Stimulated activated CD8-positive, alpha-beta memory T cell treated with anti-CD3 and anti-CD28 coated beads, Interleukin-12 subunit alpha, Interleukin-12 subunit beta, amount 100 ng/mL, for 1 hour (primary cell): ENCODE data around the gene RERE.
"Not testable (repeated sequence)": the region's sequence is repeated elsewhere in the genome, so short reads cannot be mapped to it uniquely, and the experiment has no call there.

Experiments used
- DNase-seq: peaks from one replicate; pipeline ENCODE4 v3.0.0-alpha.2; 2020; ENCODE audit warnings: low read depth

RERE gene

DNA sequence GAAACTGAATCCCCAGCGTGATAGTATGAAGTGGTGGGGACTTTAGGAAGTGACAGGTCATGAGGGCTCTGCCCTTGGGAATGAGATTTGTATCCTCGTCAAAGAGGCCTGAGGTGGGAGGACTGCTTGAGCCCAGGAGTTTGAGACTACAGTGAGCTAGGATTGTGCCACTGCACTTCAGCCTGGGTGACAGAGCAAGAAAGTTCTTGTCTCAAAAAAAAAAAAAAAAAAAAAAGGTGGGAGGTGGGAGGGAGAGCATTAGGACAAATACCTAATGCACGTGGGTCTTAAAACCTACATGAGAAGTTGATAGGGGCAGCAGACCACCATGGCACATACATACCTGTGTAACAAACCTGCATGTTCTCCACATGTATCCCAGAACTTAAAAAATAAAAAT, 24.0 kb upstream of the RERE start:
- DNase-seq = no peak

DNA sequence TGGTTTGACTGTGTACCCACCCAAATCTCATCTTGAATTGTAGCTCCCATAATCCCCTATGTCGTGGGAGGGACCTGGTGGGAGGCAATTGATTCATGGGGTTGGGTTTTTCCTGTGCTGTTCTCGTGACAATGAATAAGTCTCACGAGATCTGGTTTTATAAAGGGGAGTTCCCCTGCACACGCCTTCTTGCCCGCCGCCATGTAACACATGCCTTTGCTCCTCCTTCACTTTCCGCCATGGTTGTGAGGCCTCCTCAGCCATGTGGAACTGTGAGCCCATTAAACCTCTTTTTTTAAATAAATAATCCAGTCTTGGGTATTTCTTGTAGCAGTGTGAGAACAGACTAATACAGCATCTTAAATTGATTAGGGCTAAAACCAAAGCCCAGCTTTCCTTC, 22.6 kb upstream of the RERE start:
- DNase-seq = no peak

DNA sequence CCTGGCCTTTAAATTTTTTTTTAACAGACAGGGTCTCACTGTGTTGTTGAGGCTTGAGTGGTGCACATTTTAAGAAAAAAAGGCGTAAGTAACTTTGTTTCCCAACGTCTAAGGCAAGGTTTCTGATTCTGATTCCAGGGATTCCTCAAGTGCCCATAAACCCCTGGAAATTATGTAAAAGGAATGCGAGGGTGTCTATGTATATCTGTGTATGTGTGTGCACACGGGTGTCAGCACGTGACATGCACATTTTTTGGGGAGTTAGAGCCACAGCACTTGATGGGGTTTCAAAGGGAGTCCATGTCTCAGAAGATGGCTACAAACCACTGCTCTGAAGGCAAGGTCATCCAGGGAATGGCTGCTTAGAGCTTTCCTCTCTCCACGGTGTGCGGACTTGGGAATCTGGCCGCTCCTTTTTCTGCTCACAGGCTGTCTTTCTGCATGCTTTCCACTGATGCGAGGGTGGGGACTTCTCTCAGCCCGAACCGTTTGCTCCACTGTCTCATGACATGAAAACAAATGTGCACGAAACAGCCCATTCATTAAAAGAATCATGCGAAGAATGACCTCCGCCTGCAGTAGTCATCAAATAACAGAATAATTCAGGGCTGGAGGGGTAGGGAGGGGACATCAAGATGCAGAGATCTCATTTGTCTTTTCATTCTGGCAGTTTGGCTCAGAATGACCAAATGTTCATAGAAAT, 18.7 kb upstream of the RERE start:
- DNase-seq = no peak

DNA sequence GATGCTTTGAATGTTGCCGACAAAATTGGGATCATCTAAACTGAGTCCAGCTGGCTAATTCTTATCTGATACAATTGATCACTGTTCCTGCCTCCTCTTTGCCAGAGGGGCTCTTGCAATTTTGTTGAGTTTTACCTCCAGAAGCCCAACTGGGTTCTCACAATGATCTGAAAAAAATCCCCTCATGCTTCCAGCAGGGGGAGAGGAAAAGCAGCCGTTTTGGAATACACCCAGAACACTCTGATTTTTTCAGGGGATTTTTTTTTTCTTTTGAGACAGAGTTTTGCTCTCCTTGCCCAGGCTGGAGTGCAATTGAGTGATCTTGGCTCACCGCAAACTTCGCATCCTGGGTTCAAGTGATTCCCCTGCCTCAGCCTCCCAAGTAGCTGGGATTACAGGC, 13.9 kb upstream of the RERE start:
- no peak for DNase-seq

DNA sequence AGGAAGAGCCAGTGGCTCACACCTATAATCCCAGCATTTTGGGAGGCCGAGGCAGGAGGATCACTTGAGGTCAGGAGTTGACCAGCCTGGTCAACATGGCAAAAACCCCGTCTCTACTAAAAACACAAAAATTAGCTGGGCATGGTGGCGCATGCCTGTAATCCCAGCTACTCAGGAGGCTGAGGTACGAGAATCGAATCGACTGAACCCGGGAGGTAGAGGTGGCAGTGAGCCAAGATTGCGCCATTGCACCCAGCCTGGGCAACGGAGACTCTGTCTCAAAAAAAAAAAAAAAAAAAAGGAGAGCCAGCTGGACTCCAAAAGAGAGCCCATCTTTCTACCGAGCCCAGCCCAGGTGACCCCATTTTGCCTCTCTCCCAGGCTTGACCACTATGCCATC, 13.3 kb upstream of the RERE start:
- not testable (repeated sequence) for DNase-seq

DNA sequence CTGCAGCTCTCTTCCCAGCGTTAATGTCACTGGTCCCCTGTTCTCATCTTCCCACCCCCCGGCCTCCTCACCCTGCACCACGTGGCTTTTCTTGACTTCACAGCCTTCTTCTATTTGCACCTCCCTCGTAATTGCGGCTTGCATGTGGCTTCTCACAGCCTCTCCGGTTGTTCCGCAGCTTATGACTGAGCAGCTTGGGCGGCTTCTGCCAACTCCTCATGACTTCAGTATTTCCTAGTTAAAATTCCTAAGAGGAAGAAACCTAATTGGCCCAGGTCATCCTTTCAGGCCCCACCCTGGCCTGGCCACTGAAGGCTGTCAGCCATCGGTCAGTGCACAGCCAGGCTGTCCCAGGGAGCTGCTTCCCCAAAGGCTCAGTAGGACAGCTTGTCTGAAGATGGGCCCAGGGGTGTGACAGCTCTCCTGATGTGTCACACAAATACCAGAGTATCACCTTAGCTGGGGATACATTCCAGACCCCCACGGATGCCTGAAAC, 8.6 kb upstream of the RERE start:
- no peak for DNase-seq

DNA sequence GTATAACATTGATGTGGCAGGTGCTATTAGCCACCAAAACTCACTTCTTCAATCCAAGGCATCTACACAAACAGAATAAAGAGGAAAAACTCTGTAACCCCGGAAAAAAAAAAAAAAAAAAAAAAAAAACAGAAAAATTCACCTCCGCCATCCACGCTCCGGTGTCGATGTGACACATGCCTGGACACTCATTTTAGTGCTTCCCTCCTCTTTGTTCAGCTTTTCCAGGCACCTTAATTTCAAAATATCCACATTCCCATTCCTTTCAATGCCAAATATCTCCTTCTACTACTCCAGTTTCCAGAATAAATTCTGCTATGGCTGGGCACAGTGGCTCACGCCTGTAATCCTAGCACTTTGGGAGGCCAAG, 5.8 kb upstream of the RERE start:
- no peak for DNase-seq

DNA sequence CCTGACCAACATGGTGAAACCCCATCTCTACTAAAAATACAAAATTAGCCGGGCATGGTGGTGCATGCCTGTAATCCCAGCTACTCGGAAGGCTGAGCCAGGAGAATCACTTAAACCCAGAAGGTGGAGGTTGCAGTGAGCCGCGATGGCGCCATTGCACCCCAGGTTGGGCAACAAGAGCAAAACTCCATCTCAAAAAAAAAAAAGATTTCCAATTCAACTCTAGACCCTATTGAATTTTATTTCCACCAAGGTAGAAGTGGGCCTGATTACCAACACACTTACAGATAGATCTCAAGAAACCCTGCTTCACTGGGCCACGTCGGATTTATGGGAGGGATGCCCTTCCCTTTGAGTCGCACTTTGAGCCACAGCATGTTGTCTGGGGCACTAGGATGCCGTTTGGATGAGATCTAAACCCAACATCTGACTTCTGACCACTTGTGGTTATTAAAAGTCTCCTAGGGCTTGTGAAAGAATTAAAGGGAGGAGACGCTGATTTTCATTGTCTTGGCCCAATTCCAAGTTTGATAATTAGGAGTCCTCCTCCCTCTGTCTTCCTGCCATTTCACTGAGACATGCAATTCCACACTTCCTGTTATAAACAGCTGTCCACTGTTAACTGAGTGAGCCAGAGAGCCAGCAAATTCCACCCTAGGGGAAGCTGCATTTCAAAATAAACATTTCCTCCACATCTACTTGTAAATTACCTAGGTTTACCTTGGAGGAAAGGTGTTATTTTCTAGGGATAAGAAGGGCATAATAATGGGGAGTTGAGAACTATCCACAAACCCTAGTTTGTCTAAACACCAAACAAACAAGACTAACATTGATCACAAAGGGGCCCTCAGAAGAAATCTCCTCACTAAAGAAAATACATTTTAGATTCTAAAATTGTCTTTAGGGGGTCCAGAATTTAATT, 5.2 kb upstream of the RERE start:
- DNase-seq = no peak

DNA sequence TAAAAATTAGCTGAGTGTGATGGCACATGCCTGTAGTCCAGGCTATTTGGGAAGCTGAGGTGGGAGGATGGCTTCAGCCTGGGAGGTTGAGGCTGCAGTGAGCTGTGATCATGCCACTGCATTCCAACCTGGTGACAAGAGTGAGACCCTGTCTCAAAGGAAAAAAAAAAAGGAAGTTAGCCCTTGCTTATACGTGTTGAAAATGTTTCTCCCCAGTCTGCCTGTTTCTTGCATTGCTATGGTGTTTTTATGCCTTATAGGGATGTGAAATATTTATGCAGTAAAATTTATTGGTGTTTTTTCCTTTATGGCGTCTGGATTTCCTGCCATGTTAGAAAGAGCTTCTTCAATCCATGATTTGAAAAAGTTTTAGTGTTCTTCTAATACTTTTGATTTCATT, 3.6 kb upstream of the RERE start:
- no peak for DNase-seq

DNA sequence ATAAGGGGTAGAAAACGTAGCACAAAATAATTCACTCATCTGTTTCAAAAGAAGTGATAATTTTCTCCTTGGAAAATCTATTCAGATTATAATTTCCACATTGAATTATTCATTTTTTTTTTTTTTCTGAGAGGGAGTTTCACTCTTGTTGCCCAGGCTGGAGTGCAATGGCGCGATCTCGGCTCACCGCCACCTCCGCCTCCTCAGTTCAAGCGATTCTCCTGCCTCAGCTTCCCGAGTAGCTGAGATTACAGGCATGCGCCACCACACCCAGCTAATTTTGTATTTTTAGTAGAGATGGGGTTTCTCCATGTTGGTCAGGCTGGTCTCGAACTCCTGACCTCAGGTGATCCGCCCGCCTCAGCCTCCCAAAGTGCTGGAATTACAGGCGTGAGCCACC, 1.3 kb upstream of the RERE start:
- not testable (repeated sequence) for DNase-seq

DNA sequence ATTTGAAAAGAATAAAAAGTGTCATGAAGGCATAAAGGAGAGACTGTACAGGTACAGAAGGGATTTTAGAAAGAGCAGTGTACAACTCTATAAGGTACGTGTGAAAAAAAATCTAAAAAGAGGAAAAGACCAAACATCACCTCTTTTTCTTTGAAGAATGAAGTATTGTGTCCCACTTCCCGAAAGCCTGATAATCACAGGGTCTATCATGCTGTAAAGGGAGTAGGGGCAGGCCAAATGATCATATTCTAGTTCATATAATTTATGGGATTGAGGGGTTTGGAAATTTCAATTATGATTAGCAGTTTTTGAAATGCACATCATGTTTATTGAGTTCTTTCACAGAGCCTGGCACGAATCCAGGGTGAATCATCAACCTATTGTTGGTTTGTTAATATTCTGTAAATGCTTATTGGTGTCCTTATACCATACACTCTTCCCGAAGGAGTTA, 910 bp upstream of the RERE start:
- no peak for DNase-seq

DNA sequence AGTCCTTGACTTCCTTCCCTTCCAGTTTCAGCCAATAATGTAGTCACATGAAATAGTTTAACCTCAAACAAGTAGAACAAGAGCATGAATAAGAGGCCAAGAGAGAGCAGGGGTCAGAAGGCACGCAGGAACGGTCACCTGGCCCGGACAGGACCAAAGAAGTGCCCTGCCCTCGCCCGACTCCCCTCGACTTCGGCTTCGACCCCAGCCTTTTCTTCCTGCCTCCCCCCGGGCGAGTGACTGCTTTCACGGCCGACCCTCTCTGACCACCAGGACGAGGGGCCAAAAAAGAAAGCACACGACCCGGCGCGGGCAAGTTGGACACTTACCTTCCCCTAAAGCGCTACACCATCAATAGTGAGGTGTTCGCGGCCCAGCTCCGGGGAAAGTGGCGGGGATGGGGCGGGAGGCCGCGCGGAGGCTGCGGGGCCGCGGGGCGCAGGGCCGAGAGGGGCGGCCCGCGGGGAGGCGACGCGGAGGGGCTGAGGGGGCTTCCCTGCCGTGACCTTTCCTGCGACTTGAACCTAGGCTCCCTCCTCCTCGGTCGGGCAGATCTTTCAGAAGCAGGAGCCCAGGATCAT, 519 bp downstream of the RERE start:
- DNase-seq = no peak

DNA sequence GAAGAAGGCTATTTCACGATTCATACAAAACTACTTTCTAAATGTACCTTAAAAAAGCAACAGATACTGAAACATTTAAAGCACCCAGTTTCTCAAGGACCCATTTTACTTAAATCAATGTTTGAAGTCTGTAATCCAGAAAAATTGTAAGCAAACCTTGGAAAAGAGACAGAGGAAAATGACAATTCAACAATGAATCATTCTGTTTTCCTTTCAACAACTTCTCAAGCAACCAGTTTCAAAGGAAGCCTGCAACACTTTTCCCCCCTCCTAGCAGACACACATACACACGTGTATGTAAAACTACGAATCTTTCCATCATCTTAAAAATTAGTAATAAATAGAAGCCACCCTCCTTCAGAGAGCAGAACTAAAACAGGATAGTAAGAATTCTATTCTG, 1.2 kb downstream of the RERE start:
- DNase-seq = no peak

DNA sequence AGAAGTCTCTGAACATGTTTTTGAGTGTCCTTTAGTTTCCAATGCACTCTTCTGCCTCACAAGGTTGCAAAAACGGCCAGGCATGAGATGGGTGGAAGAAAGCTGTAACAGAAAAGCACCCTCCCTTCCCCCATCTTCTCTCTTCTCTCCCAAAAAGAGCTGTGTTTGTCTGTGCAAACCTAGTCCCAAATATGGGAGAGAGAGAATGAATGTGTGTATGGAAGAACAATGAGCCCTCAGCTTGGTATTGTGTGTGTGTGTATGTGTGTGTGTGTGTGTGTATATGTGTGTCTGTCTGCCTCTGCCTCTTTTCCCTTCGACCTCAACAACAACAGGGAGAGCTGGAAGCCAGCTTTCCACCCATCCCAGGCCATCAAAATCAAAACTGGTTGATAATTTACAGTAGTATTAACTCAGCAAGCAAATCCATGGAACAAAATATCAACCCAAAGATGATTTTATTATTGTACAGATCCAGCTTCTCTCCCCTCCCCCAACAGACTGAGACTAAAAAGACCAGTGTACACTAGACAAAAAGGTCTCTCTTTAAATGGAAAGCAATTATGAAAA, 1.8 kb downstream of the RERE start:
- no peak for DNase-seq

DNA sequence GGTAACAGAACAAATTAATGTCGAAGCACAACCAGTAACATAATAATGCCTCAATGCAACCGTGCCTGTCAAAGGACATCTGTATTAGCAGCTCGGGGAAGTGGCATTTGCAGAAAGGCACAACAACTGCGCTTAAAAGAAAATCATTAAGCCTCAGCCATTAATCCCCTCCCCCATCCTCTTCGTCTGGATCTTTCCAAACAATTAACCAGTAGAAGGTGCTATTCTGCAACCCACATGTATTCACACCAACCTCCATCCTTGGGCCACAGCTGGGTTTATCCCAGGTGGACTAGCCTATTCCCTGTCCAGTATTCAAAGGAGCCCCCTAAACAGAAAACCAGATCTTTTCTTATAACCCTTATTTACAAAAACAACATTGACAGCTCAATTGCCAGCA, 2.6 kb downstream of the RERE start:
- no peak for DNase-seq

DNA sequence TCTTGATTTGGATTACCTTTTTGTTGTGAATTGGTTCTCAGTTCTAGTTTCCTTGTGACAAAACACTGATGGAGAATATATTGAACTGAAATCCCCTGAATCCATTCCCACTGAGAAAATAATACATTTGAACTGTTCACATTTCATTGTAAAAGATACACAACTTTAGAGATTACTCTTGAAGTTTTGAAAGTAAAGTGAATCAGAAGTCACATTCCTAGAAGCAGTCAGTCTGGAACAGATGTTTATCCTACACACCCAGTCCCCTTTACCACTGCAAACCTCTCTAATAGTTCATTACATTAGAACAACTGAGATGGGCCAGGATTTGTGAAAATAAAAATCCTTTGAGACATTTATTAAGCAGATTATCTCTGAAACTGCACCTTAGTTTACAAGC, 3.4 kb downstream of the RERE start:
- no peak for DNase-seq

DNA sequence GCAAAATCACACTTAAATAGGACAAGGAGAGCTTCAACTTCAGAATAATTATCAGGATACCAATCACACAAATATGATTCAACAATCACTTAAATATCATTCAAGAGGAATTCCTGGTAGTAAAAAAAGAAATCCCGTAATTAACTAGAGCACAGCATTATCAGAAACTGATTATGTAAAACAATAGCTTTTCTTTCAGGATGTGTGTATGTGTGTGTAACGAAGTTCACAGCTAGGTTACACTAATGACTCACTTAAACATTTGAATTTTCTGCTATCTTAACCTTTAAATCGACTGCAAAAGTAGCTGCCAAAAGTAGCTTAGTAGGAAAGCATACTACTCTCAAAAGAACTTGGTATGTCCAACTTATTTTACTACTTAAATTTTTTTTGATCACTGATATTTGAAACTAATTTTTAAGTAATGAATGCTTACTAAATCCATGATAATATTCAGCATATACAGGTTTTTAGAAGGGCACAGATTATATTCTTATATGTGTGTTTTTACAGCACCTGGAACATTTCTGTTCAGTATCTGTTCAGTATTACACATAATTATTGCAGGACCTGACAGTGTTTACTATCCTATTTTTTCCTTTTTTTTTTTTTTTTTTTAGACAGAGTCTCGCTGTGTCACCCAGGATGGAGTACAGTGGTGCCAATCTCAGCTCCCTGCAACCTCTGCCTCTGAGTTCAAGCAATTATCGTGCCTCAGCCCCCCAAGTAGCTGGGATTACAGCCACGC, 4.2 kb downstream of the RERE start:
- DNase-seq = no peak

DNA sequence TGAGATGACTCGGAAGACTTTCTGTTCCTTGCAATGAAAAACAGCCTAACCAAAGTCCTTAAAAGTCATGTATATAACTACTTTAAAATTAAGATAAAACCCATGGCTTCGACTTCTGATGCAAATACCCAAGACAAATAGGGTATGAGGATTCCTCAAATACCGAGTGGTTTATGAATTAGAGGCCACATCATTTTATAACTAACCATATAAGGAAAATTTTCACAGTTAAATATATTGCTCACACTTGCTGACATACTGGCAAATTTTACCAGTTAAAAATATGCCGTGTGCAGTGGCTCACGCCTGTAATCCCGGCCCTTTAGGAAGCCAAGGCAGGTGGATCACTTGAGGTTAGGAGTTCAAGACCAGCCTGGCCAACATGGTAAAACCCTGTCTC, 5.4 kb downstream of the RERE start:
- no peak for DNase-seq

DNA sequence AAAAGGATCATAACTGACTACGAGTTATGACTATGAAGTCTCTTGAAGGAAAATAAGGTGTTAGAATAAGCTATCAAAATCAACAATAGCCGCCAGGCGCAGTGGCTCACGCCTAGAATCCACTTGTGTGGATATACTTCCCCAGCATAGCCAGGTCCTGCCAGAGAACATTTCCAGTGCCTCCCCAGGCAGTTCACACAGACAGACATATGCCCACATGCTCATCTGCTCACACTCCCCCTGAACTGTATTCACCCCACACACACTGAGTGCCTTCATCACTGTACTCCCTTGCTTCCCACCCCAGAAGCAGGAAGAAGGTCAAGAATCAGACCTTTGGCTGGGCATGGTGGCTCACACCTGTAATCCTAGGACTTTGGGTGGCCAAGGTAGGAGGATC, 6.5 kb downstream of the RERE start:
- no peak for DNase-seq

DNA sequence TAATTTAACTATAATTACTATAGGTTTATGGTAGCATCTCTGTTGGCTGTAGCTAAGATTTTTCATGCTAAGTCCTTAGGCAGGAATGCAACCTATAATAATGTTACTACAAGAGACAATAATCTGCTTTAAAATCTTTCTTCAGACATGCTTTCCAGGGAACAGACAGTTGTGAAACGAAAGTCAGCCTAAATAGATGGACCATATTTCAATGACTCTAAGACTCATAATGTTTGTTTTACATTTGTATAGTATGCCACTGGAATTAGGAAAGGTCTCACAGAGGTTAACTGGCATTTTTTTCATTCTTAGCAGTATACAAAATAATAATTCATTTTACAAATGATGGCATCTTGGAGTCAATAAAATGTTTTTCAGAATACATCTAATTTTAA, 8.1 kb downstream of the RERE start:
- DNase-seq = no peak

DNA sequence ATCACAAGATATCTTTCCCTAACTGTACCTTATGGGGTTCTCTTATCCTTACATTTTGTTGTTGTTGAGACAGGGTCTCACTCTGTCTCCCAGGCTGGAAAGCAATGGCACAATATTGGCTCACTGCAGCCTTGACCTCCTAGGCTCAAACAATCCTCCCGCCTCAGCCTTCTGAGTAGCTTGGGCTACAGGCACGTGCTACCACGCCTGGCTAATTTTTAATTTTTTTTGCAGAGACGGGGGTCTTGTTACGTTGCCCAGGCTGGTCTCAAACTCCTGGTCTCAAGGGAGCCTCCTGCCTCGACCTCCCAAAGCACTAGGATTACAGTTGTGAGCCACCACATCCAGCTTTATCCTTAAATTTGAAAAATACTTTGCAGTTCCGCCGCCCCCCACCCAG, 10.4 kb downstream of the RERE start:
- DNase-seq = no peak

DNA sequence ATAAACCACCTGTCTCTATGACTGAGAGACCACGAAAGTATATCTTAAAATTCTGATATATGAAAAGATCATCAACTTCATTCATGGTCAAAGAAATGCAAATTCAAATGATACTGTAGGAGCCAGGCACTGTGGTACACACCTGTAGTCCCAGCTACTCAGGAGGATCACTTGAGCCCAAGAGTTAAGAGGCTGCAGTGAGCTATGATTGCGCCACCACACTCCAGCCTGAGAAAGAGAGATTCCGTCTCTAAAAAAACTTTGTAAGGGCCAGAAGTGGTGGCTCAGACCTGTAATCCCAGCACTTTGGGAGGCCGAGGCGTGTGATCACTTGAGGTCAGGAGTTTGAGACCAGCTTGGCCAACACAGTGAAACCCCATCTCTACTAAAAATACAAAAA, 17.0 kb downstream of the RERE start:
- DNase-seq = no peak
